Measurements from ENCODE around the gene IFITM10.
"Not testable (repeated sequence)": the region's sequence is repeated elsewhere in the genome, so short reads cannot be mapped to it uniquely, and the experiment has no call there.

DNA sequence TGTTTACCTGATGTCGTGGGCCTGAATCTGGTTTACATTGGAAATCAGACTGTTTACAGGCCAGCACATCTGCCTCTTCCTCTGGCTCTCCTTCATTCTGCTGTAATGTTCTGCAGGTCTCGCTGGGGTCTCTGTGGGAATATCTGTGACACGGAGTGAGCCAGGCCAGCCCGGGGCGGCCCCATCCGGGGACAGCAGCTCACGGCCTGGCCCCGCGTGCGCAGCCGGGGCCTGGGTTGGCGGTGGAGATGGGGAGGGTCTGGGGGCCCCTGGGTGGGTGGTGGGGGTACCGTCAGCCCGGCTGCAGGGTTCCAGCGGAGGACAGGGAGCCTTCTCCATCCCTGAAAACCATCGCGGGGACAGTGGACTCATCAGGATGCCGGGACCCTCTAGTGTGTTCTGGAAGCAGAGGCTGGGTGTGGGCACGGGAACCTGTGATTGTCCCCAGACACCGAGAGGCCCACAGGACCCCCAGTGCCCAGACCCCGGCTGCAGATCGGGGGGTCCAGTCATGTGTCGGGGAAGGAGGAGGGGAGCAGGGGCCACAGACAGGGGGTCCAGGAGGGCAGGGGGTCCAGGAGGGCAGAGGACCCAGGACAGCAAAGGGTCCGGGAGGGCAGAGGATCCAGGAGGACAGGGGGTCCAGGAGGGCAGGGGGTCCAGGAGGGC, 66.4 kb downstream of the IFITM10 start:
- TF ChIP-seq, protein P1, sequence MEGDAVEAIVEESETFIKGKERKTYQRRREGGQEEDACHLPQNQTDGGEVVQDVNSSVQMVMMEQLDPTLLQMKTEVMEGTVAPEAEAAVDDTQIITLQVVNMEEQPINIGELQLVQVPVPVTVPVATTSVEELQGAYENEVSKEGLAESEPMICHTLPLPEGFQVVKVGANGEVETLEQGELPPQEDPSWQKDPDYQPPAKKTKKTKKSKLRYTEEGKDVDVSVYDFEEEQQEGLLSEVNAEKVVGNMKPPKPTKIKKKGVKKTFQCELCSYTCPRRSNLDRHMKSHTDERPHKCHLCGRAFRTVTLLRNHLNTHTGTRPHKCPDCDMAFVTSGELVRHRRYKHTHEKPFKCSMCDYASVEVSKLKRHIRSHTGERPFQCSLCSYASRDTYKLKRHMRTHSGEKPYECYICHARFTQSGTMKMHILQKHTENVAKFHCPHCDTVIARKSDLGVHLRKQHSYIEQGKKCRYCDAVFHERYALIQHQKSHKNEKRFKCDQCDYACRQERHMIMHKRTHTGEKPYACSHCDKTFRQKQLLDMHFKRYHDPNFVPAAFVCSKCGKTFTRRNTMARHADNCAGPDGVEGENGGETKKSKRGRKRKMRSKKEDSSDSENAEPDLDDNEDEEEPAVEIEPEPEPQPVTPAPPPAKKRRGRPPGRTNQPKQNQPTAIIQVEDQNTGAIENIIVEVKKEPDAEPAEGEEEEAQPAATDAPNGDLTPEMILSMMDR (IDR thresholded peaks at IDR 0.05; ENCODE audit: poor library complexity): not testable (repeated sequence)
- not testable (repeated sequence) for TF ChIP-seq EZH2phosphoT487 (IDR thresholded peaks at IDR 0.05; ENCODE audit: low read depth, severe bottlenecking, unreplicated experiment); EZH2 (IDR thresholded peaks at IDR 0.05; ENCODE audit: borderline replicate concordance)
